Islet precursor cell (in vitro differentiated cells): ENCODE results near the gene NKAIN2.
"Not testable (repeated sequence)": the region's sequence is repeated elsewhere in the genome, so short reads cannot be mapped to it uniquely, and the experiment has no call there.

ENCODE experiments used
- DNase-seq: peaks from one replicate; pipeline ENCODE4 v3.0.0-alpha.2; 2018

Gene NKAIN2

DNA sequence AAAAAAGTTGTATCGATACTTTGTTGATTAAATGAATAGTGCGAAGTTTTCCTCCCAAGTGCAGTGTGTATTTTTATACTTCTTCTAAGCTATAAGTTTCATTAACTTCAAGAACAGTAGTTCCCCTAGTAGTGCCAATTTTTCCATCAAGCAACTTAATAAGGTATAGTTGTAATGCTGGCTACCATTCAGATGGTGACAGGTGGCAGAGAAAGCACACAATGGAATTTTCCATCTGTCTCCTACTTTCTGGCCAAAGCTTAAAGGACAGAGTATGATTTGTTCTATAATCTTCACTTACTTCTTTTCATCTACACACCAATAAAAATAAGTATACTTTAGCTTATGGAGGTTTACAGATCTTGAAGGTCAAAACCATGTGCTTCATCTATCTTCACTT is 431.1 kb downstream of the NKAIN2 start:
- no peak for DNase-seq

DNA sequence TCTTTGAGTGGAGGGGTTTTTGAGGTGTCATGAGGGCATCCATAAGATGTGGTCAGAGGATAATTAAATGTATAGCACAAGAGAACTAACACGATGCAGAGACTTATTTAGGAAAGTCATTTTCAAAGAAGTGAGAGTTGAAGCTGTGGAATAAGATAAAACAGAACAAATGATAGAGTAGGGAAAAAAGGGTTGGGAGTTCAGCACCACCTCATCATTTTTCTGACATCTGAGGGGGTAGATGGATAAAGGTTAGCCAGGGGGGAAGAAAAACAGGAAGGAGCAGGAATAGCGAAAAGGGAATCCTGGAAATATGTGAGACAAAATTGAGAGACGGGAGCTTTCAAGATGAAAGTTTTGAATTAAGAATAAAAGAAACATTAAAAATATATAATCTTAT is 434.2 kb downstream of the NKAIN2 start:
- no peak for DNase-seq

DNA sequence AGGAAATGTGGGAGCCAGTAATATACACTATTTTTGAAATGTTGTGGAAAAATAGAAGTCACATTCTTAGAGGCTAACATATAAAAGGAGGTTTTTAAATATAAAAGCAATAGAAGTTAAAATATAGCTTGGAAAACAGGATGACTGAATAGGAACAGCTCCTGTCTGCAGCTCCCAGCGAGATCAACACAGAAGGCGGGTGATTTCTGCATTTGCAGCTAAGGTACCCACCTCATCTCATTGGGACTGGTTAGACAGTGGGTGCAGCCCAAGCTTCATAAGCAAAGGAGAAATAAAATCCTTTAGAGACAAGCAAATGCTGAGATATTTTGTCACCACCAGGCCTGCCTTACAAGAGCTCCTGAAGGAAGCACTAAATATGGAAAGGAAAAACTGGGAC is 434.7 kb downstream of the NKAIN2 start:
- not testable (repeated sequence) for DNase-seq

DNA sequence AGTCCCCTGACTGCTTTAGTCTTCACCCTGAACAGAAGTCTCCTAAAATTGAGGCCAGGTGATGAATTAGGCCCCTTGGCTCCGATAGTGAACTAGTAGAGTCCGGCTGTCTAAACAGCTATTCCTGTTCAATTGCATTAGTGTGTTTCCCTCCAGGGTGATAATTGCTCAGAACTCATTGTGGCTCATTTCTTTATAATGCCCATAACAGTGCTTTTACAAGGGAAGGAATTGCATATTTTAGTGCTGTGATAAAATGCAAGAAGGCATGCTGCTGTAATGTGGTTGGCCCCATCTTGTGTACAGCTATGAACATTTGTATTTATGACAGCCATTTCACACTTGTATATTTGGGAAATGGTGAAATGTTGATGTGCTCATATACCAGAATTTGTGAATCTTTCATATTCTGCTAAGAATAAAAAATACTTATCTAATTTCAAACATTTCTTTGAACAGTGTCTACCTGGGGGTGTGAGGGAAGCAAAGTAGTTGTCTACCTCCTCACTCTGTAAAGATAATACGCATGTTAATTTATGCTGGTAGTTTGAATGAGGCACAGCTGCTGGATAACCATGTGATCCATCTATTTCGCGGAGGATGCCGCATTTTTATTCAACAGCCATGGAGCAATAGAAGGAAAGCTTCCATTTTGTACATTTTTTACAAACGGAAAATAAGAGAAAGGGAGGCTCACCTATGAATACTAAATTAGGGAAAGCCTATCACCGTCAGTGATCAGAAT is 451.4 kb downstream of the NKAIN2 start:
- DNase-seq, result no peak

DNA sequence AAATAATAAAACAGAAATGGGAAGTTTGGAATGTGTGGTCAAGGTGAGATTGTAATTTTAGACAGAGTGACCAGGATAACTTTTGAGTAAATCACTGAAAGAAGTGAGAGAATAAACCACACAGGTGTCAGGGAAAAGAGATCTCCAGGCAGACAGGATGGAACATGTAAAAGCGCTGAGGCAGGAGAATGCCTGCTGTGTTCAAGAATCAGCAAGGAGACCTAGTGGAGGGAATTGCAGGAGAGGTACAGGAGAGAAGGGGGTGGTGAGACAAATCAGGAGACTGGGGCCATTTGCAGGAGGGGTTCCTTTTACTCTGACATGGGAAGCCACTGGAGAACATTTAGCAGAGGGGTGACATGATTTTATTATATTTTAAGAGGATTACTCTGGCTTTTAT is 456.7 kb downstream of the NKAIN2 start:
- DNase-seq, result no peak

DNA sequence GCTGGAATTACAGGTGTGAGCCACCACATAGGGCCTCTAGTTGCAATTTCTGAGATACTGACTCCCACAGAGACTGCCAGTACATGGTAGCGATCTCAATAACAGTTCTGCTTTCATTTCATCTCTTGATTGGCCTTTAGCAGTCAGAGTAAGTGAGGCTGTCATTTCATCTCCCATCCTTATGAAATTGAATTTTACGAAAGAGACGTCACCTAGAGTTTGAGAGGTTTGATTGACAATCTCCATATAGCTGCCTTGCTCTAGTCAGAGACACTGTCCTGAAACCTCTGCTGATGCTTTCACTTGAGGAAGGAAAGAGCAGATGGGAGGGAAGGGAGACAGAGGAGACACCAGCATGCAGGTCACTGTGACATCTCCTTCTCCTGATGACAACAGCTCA is 466.1 kb downstream of the NKAIN2 start:
- DNase-seq, result no peak

DNA sequence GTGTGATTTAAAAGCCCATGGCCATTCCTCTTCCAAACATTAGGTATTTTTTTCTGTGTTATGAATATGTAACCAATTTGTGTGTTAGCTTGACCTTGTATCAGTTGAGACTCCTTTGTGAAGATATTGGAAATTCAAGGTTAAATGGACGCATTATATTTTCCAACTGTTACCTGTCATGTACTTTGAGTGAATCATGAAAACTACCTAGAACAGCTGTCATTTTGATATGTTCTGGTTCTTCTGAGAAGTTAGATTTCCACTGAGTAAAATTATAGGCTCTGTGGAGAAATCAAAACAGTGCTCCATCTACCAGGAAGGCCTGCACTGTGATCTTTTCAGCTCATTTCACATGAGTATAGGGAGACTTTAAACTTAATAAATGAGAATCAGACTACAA is 470.0 kb downstream of the NKAIN2 start:
- DNase-seq, result no peak

DNA sequence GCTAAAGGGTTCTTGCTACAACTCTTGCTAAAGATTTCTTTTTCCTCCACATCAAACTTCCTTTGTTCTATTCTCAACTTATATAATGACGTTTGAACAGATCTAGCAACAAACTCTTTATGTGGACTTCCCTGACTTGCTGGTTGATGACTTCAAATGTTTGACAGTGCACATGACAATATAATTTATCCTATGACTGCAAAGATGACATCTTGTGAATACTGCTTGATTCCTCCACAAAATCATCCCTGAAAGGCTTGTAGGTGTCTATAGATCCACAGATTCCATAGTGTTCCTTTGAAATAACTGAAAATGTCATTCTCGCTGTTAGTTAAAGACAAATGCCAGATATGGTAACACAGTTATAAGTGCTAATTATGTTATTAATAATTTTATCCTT is 478.9 kb downstream of the NKAIN2 start:
- DNase-seq, result no peak

DNA sequence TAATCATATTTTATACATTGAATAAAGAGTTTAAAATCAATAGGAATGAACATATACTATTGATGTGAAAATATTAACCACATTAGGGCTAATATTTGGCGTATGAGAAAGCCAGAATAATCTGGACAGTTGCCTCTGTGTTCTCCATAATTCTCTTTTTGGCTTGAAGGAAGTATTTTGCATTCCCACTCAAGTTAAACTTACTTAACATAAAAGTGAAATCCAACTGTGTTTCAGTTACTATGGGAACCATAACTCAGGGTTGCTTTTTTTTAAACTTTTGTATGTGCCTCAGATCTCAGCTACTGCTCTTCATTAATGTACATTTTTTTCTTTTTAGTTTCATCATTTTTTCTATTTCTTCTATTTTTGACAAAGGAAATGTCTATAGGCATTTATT is 479.8 kb downstream of the NKAIN2 start:
- no peak for DNase-seq

DNA sequence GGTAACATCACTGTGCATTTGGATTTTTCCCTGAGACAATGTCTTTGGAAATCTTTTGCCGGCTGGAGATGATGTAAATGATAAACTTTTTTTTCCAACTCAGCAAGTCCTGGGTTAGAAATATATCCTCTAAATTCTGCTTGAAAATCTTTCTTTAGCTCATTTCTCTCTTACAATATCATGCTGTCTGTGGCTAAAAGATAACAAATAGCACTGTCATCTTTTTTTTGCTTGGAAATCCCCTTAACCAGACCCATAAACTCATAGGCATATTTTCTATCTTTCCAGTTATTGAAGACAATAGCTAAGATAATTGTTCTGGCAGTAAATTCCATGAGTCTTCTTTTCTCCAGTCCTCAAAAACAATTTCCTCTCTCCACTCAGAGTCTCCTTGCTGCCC is 481.5 kb downstream of the NKAIN2 start:
- DNase-seq, result no peak

DNA sequence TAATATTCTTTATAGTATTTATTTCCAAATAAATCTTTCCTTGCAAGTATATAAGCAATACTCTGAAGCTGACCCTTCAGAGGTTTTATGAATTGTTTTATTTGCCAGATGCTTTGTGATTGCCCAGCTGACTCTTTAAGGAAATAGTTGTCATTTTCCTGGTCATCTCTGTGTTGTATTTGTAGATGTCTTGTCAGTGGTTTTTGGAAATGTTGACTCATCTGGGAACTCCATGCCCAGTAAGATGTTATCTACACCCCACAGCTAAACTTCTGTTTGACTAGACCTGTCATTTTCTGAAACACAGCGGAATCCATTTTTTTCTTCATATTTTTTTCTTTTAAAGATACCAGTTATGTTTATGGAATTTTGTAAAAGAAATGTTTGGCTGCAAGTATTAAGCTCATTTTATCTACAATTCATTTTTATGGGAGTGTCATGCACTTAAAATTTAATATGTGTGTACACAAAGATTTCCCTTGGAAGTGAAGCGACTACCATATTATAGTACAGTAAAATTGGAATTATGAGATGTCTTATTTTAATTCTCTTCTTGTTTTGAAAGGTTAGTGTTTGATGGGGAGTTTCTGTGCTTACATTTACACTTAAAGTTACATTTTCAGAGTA is 491.0 kb downstream of the NKAIN2 start:
- DNase-seq, result no peak

DNA sequence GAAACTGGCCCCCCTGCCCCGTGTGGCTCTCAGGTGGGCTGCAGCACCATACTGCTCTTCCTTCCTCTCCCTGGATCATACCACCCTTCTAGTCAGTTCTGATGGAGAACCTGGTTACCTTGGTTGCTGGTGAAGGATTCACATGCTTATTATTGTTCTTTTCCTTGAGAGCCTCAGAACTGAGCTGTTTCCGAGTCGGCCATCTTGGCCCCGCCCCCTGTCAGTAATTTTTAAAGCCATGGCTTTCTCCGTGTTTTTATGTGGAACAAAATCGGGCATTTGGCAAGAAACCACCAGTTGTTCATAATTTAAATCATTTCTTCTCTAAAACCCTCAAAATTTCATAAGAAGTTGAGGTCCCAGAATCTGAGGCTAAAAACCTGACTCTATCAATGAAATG is 493.8 kb downstream of the NKAIN2 start:
- no peak for DNase-seq

DNA sequence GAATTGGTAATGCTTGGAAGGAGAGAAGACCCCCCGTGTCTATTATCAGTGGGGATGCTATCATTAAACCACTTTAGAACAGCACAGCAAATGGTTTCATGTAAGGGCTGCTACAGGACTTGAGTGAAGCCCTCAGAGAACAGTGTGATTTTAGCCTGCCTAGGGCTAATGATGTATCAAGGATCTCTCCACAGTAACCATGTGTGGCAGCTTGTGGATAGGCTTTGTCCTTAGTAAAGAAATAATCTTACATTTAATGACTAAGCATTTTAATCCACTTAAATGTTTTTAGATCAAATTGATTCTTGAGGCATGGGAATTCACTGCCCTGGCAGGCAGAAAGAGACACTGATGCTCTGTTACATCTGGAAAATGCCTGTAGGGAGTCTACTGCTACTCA is 495.1 kb downstream of the NKAIN2 start:
- no peak for DNase-seq

DNA sequence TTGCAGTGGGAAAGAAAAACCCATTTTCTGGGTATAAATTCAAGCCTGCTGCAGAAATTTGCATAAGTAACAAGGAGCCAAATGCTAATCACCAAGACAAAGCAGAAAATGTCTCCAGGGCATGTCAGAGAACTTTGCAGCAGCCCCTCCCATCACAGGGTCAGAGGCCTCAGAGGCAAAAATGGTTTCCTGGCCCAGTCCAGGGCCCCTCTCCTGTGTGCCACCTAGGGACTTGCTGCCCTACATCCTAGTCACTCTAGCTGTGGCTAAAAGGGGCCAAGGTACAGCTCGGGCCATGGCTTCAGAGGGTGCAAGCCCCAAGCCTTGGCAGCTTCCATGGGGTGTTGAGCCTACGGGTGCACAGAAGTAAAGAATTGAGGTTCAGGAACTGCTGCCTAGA is 497.2 kb downstream of the NKAIN2 start:
- DNase-seq, result not testable (repeated sequence)

DNA sequence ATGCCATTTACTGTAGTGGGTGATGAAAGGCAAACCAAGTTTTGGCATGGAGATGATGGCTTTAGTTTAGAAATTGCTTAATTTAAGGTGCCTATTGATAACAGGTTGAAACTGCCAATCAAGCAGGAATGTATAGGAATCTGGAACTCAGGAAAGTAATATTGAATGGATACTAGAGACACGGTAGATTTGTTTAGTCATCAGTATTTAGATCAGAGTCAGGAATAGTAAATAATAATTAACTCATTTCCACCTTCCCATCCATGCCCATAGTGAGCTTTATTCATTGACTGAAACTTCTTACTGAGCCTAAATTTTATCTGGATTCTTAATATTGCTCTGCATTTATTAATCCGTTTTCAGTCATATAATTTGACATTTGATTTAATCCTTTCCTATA is 500.3 kb downstream of the NKAIN2 start:
- no peak for DNase-seq

DNA sequence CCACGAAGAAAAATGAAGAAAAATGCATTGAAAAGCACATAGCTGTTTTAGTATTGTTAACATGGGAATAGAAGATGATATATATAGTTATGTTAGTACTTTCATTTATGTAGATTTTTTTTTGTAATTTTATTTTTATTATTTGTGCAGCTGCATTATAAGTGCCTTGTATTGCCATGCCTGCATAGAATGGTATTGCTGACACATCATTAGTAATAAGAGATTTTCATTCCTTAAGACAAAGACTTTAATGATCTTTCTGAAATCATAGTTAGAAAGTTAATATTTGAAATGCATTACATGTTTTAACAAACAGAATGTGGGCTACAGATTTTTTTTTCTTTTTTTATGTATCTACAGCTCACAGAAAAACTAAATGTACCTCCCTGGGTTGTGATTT is 506.5 kb downstream of the NKAIN2 start:
- DNase-seq, result no peak

DNA sequence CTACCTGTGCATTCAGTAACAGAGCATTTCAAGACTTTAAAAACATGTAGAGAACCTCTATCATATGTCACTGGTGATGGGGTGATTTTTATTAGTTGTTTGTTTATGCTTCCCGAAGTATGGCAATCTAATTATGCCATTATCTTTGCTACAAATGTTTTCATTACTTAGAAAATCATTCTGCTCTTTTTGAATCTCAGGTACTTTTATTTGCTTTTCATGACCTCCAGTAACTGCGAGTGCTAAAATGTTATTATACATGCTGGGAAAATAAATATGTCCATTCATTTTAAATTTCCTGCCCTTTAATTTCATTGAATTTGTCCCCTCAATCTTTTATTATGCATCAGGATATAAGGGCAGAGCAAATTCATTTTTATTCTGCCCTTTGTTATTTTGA is 515.7 kb downstream of the NKAIN2 start:
- DNase-seq, result no peak

DNA sequence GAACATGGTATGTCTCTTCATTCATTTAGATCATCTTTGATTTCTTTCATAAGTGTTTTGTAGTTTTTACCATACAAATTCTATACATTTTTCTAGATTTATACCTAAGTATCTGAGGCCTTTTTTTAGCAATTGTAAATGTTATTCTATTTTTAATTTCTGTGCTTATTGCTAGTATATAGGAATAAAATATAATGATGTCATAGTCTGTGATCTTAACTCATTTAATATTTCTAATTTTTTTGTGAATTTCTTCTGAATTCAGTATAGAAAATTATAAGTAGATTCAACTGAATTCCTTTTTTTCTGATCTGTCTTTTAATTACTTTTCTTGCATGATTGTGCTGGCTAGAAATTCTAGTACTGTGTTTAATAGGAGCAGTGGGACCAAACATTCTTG is 520.6 kb downstream of the NKAIN2 start:
- no peak for DNase-seq

DNA sequence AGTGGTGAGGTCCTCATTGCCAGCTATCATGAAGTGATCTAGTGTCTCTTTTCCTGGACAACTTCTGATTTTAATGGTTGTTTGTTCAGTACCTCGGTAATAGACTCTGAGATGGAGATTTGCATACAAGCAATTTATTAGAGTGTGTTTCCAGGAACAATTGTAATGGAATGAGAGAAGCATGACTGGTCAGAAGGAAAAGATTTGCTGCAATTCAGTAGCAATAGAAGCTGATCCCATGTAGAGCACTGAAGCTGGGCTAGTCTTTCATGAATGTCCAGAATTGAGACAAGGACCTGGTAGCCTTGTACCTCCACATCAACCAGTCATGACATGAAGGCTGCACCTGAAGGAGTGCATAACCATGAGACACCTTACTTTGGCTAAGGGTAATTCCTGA is 526.5 kb downstream of the NKAIN2 start:
- no peak for DNase-seq

DNA sequence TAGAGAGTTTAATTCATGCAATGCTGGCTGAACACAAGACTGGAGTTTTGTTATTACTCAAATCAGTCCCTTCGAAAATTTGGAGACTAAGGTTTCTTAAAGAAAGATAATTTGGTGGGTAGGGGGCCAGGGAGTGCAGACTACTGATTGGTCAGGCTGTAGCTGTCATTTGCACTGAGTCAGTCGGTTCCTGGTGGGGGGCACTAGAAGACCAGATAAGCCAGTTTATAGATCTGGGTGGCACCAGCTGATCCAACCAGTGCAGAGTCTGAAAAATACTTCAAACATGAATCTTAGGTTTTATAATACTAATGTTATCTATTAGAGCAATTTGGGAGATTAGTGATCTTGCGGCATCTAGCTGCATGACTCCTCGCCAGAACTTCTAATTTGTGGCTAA is 530.7 kb downstream of the NKAIN2 start:
- no peak for DNase-seq

DNA sequence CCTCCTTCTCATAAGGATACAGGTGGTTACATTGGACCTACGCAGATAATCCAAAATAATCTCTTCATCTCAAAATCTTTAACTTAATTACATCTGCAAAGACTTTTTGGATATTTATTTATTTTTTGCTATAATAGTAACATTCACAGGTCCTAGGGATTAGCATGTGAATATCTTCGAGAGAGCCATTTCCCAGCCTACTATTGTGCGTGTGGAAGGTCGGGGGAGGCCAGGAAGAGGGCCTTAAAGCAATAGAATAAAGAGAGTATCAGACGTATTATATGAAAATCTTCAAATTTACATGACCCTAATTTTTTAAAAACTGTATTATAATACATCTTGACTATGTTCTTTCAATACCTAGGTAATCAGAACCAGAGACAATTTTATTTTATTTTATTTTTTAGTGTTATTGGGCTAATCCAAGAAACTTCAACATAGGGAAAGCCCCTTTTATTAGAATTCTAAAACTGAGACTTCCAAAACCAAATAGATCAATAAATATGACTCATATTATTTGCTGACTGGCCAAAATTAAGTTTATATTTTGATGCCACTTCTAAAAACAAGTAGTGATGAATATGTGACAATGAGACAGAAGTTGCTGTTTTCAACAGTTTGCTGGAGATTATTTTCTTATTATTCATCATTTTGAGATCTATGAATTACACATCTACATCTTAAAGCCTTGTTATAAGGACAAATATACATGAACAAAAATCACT is 536.1 kb downstream of the NKAIN2 start:
- no peak for DNase-seq

DNA sequence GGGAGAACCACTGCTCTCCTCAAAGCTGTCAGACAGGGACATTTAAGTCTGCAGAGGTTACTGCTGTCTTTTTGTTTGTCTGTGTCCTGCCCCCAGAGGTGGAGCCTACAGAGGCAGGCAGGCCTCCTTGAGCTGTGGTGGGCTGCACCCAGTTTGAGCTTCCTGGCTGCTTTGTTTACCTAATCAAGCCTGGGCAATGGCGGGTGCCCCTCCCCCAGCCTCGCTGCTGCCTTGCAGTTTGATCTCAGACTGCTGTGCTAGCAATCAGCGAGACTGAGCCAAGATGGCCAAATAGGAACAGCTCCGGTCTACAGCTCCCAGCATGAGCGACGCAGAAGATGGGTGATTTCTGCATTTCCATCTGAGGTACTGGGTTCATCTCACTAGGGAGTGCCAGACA is 544.7 kb downstream of the NKAIN2 start:
- not testable (repeated sequence) for DNase-seq

DNA sequence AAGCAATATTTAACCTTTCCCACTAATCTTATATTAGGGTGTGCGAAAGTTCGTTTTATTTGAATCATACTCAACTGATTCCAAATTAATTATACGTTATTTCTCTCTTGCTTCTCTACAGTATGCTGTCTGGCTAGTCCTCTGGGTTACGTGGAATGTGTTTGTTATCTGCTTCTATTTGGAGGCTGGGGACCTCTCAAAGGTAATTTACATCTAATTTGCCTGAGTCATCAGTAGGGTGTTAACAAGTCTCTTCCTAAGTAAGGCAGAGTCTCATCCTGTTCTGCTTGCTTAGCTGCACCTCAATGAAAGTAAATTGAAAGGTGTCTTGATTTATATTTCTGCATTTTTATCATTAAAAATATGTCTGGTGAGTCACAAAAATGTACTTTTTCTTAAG is 551.5 kb downstream of the NKAIN2 start:
- DNase-seq, result no peak

DNA sequence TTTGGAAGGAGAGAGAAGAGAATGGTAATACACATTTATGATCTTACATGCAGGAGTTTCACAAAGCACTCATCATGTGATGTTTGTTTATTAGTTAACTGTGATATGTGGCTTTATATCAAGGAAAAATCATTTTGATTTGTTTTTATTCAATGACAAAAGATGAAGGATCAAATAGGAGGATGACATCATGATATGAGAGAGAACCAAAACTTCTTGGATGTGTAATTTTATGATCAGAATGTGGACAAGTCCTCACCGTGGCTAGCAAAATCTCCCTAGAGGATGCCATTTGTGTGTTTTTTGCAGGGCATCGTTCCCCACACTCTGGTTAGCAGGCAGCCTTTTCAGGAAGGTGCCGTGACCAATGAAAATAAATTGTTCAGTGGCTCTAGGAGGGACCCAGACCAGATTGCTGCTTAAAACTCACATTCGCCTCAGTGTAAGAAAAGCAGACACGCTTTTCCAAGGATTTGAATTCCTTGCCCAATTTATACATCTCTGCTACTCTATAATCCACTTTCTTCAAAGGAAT is 552.7 kb downstream of the NKAIN2 start:
- no peak for DNase-seq
